Testis (tissue), 3 donors: ENCODE measurements around the gene PSMD9. TPM values are rescaled to one million over a fixed set of nuclear protein-coding genes. Genes with fewer than 3 reads are reported as not detected.
"Not testable (repeated sequence)": the region's sequence is repeated elsewhere in the genome, so short reads cannot be mapped to it uniquely, and the experiment has no call there.

Experiments
- DNase-seq: peaks from one replicate; pipeline ENCODE4 v3.0.0-alpha.2; 2019
- H3K27ac ChIP-seq, 2 donors: fragments of 200-600 bp; sonication (generic); one replicate each; pipeline ENCODE4 v1.5.1; 2019
- H3K27me3 ChIP-seq: fragments of 200-600 bp; sonication (generic); one replicate; pipeline ENCODE4 v1.5.1; 2019
- H3K36me3 ChIP-seq: fragments of 200-600 bp; sonication (generic); one replicate; pipeline ENCODE4 v1.5.1; 2017; ENCODE audit warnings: low read depth; ENCODE audit errors: missing control alignments
- H3K4me1 ChIP-seq: fragments of 200-600 bp; sonication (generic); one replicate; pipeline ENCODE4 v1.5.1; 2019
- H3K4me3 ChIP-seq, 2 donors: fragments of 200-600 bp; sonication (generic); one replicate each; pipeline ENCODE4 v1.5.1; 2017 to 2019
- H3K9me3 ChIP-seq: fragments of 200-600 bp; sonication (generic); one replicate; pipeline ENCODE4 v1.5.1; 2017
- CTCF ChIP-seq, 3 experiments: fragments of 450-650 bp in 2 of 3; fragments of 200-600 bp in 1 of 3; sonication (generic) in 1 of 3; IDR thresholded peaks; one replicate each; pipeline ENCODE4 v1.5.1; 2016 to 2019; ENCODE audit warnings: antibody characterized with exemption in 3 of 3, mild to moderate bottlenecking in 2 of 3, moderate library complexity in 1 of 3
- POLR2A ChIP-seq: fragments of 450-650 bp; IDR thresholded peaks from one replicate; pipeline ENCODE4 v1.6.1; 2017; ENCODE audit warnings: antibody characterized with exemption, mild to moderate bottlenecking, moderate library complexity
- WGBS, 2 donors: methylation state at CpG; one replicate each; pipeline ENCODE4 v1.1.5; 2018; 5-methylcytosine and 5-hydroxymethylcytosine counted together
- intact Hi-C: fragments of 100-400 bp; cut with DNase I; formaldehyde crosslinking; loops from one replicate; pipeline ENCODE4 v1.15.1; 2023; ENCODE audit warnings: low total_unique reads
- polyA plus RNA-seq: library from polyadenylated mRNA; stranded (reverse); fragments of 350-450 nt; fragmentation: Illumina TruSeq; extraction: RNeasy Lipid Tissue Mini Kit (QIAGEN cat#74804); gene quantifications from one replicate; pipeline ENCODE4 v1.2.3, GENCODE V29; 2014; ENCODE audit warnings: low read depth, low replicate concordance; ENCODE audit not compliant: insufficient read depth
- total RNA-seq, 2 donors: library from RNA; depleted of rRNA; stranded (reverse); fragments of >200 nt; gene quantifications; one replicate each; pipeline ENCODE4 v1.2.3, GENCODE V29; 2016

The PSMD9 gene
- total and polyA plus RNA-seq, 3 donors from 2014 or later = 51.3 to 80.9 (median 60.7) TPM

DNA sequence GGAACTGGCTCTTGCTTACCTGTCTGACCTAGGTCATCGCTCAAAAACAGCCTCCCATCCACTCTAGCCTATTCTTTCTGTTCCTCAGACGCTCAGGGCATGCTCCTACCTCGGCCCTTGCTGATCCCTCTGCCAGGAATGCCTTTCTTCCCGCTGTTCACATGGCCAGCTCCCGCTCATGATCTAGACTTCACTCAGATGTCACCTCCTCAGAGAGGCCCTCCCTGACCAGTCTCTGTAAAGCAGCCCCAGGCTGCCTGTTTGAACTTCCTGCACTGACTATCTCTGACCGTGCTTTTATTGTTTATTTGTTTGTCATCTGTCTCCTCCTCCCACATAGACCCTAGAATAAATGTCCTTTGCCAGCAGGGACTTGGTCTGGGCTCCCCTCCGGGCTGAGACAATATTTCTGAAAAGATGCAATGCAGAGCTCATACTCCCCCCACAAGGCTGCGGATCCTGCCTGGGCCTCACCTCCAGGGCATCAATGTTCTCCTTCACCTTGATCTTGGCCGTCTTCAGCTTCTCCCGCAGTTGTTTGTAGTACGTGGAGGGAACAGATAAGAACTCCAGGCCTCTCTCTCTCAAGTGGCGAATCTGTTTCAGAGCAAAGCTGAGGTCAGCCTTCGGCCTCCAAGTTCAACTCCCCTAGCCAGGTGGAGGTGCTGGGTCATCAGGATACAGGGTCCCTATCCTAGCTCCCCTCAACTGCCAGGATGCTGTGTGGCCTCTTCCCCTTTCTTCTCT lies 45.2 kb upstream of the PSMD9 start:
- Histone ChIP-seq H3K4me1 (peaks cover 6% of the 10 kb centered on the region), H3K9me3 (no peaks in the 10 kb centered on the region), H3K27ac (no peak overlapping the region), H3K4me3 (no peak overlapping the region), H3K27me3 (no peaks in the 10 kb centered on the region), H3K36me3 (no peaks in the 10 kb centered on the region)
- DNase-seq = no peak
- TF ChIP-seq POLR2A = no peak
- TF ChIP-seq CTCF (IDR thresholded peaks at IDR 0.05) = no peak
- intact Hi-C loops = no loop called here
- WGBS, 2 donors = 63 to 71% methylated on average over 13 of the region's 13 CpGs

DNA sequence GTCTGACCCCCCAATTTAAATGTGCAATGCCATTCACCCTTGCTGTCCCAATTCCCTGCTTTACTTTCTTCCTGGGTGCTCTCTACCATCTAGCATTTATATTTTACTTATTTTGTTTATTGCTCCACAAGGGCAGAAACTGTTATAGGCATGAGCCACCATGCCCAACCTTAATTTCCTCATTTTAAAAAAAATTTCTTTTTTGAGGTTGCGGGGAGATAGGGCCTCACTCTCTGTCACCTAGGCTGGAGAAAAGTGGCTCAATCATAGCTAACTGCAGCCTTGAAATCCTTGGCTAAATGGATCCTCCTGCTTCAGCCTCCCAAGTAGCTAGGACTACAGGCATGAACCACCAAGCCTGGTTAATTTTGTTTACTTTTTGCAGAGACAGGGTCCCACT lies 42.9 kb upstream of the PSMD9 start:
- no peak for TF ChIP-seq CTCF (IDR thresholded peaks at IDR 0.05)
- TF ChIP-seq POLR2A = no peak
- 96 to 100% methylated on average over 1 of the region's 1 CpG for WGBS, 2 donors
- intact Hi-C loops = no loop called here
- Histone ChIP-seq H3K9me3 (no peaks in the 10 kb centered on the region), H3K27me3 (no peaks in the 10 kb centered on the region), H3K36me3 (no peaks in the 10 kb centered on the region), H3K4me1 (no peaks in the 10 kb centered on the region), H3K4me3 (no peak overlapping the region), H3K27ac (no peak overlapping the region)
- no peak for DNase-seq

GRCh38 chr12:121849211-121849610 lies 39.4 kb upstream of the PSMD9 start:
- Histone ChIP-seq H3K27ac (no peak overlapping the region), H3K36me3 (no peaks in the 10 kb centered on the region), H3K4me3 (no peak overlapping the region), H3K4me1 (no peaks in the 10 kb centered on the region), H3K9me3 (no peaks in the 10 kb centered on the region), H3K27me3 (no peaks in the 10 kb centered on the region)
- WGBS, 2 donors = 94 to 97% methylated on average over 5 to 6 of the region's 6 CpGs
- intact Hi-C loops = no loop called here
- DNase-seq = no peak
- no peak for TF ChIP-seq CTCF (IDR thresholded peaks at IDR 0.05)
- TF ChIP-seq POLR2A = no peak

- 82 to 86% methylated on average over 11 to 13 of the region's 13 CpGs for WGBS, 2 donors
- intact Hi-C loops = no loop called here
- H3K27me3 ChIP-seq = no peaks in the 10 kb centered on the region
- no peak for DNase-seq
- TF ChIP-seq POLR2A = no peak
- no peak for TF ChIP-seq CTCF (IDR thresholded peaks at IDR 0.05)
- H3K9me3 ChIP-seq = no peaks in the 10 kb centered on the region
- H3K36me3 ChIP-seq = no peaks in the 10 kb centered on the region
- H3K27ac ChIP-seq = no peak overlapping the region
- H3K4me3 ChIP-seq = no peak overlapping the region
- no peaks in the 10 kb centered on the region for H3K4me1 ChIP-seq
These were observed 38.9 kb upstream of the PSMD9 start for GRCh38 chr12:121849665-121850064.

DNA sequence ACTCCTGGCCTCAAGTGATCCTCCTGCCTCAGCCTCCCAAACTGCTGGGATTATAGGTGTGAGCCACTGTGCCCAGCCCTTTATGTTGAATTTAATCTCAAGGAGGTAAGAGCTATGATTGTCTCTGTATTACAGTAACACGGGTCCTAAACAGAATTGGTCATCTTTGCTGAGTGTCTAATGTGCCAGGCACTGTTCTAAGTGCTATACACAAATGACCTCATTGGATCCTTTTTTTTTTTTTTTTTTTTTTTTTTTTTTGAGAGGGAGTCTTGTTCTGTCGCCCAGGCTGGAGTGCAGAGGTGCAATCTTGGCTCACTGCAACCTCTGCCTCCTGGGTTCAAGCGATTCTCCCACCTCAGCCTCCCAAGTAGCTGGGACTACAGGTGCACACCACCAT lies 36.2 kb upstream of the PSMD9 start:
- H3K9me3 ChIP-seq, H3K4me1 ChIP-seq, intact Hi-C loops, DNase-seq, H3K27ac ChIP-seq, H3K27me3 ChIP-seq, H3K36me3 ChIP-seq, H3K4me3 ChIP-seq: not testable (repeated sequence)
- 65 to 73% methylated on average over 3 of the region's 3 CpGs for WGBS, 2 donors
